SK-N-SH (cell line): ENCODE measurements around the gene CHERP. TPM values are rescaled to one million over a fixed set of nuclear protein-coding genes. Genes with fewer than 3 reads are reported as not detected.

ENCODE experiments used
- CTCF ChIA-PET: fragments of 300-600, 350-600 bp; formaldehyde crosslinking; extraction: SDS; loops from one replicate; lab custom pipeline; 2021; lab: Yijun Ruan, JAX
- POLR2A ChIA-PET: fragments of 350-600 bp; sonication (Branson Sonifier 250); formaldehyde crosslinking; extraction: SDS; loops from one replicate; lab custom pipeline; 2020; ENCODE audit warnings: antibody characterized with exemption, inconsistent platforms; lab: Yijun Ruan, JAX
- DNase-seq: peaks from one replicate; pipeline ENCODE4 v3.0.0; 2012
- H2AFZ ChIP-seq: fragments of 200-600 bp; sonication (generic); 2 replicates; pipeline ENCODE4 v1.8.1; 2016; ENCODE audit warnings: antibody characterized with exemption, mild to moderate bottlenecking, low read depth
- H3F3A ChIP-seq: fragments of 200-600 bp; sonication (generic); replicated peaks from 2 replicates; pipeline ENCODE3; 2016; ENCODE audit warnings: antibody characterized with exemption, mild to moderate bottlenecking; ENCODE audit not compliant: insufficient read depth
- H3K27ac ChIP-seq, 2 experiments: fragments of 200-500 bp in 1 of 2; fragments of 200-600 bp in 1 of 2; sonication (Bioruptor generic) in 1 of 2; sonication (generic), shearing (Covaris generic) in 1 of 2; 2 replicates each; pipeline versions ENCODE4 v1.5.1 to v1.6.1; 2014 to 2016; ENCODE audit warnings: low read depth in 2 of 2, inconsistent platforms in 1 of 2, low read length in 1 of 2, mild to moderate bottlenecking in 1 of 2, mixed read lengths in 1 of 2
- H3K27me3 ChIP-seq: fragments of 200-600 bp; sonication (generic), shearing (Covaris generic); 2 replicates; pipeline ENCODE4 v1.6.1; 2016; ENCODE audit warnings: mixed run types; ENCODE audit not compliant: insufficient read depth
- H3K36me3 ChIP-seq, 2 experiments: fragments of 200-500 bp in 1 of 2; fragments of 200-600 bp in 1 of 2; sonication (Bioruptor generic) in 1 of 2; sonication (generic) in 1 of 2; replicated peaks in 1 of 2; 2 replicates each; pipeline versions ENCODE3 to v1.5.1; 2014 to 2016; ENCODE audit warnings: low read length in 1 of 2, mild to moderate bottlenecking in 1 of 2; ENCODE audit not compliant: insufficient read depth in 2 of 2, control insufficient read depth in 1 of 2
- H3K4me1 ChIP-seq, 2 experiments: fragments of 200-500 bp in 1 of 2; fragments of 200-600 bp in 1 of 2; sonication (Bioruptor generic) in 1 of 2; sonication (generic), shearing (Covaris generic) in 1 of 2; 2 replicates each; pipeline versions ENCODE4 v1.5.1 to v1.6.1; 2014 to 2016; ENCODE audit warnings: low read depth in 1 of 2, low read length in 1 of 2, mixed run types in 1 of 2; ENCODE audit not compliant: insufficient read depth in 2 of 2, control insufficient read depth in 1 of 2
- H3K4me2 ChIP-seq: fragments of 200-600 bp; sonication (generic), shearing (Covaris generic); 2 replicates; pipeline ENCODE4 v1.6.1; 2017; ENCODE audit warnings: mixed run types
- H3K4me3 ChIP-seq, 2 experiments: fragments of 200-500 bp in 1 of 2; fragments of 200-600 bp in 1 of 2; sonication (Bioruptor generic) in 1 of 2; sonication (generic), shearing (Covaris generic) in 1 of 2; 2 replicates each; pipeline versions ENCODE4 v1.5.1 to v1.8.1; 2014 to 2016; ENCODE audit warnings: low read depth in 2 of 2, inconsistent platforms in 1 of 2, low read length in 1 of 2, mild to moderate bottlenecking in 1 of 2, mixed read lengths in 1 of 2, moderate library complexity in 1 of 2
- H3K79me2 ChIP-seq: fragments of 200-600 bp; sonication (generic); 2 replicates; pipeline ENCODE4 v1.8.1; 2017; ENCODE audit warnings: mild to moderate bottlenecking; ENCODE audit not compliant: insufficient read depth
- H3K9ac ChIP-seq: fragments of 200-600 bp; sonication (generic); 2 replicates; pipeline ENCODE4 v1.6.1; 2017; ENCODE audit warnings: mixed run types
- H3K9me2 ChIP-seq: fragments of 200-600 bp; sonication (generic); 2 replicates; pipeline ENCODE4 v1.6.1; 2017; ENCODE audit warnings: mixed run types
- H3K9me3 ChIP-seq: fragments of 200-600 bp; sonication (generic); 2 replicates; pipeline ENCODE4 v1.6.1; 2017; ENCODE audit warnings: mixed run types, mild to moderate bottlenecking, moderate library complexity
- H4K20me1 ChIP-seq: fragments of 200-600 bp; sonication (generic); 2 replicates; pipeline ENCODE4 v1.6.1; 2017; ENCODE audit warnings: mild to moderate bottlenecking, mixed run types; ENCODE audit not compliant: insufficient read depth
- CTCF ChIP-seq: fragments of 200-600 bp; sonication (generic); IDR thresholded peaks from 2 replicates; pipeline ENCODE4 v1.6.1; 2017; ENCODE audit warnings: antibody characterized with exemption, mild to moderate bottlenecking, moderate library complexity
- EP300 ChIP-seq, 2 experiments: IDR thresholded peaks; 2 replicates each; pipeline versions ENCODE4 v1.4.0 to v1.6.1; 2012; ENCODE audit warnings: borderline replicate concordance in 1 of 2, low read depth in 1 of 2, low read length in 1 of 2
- EZH2phosphoT487 ChIP-seq: fragments of 200-600 bp; sonication (generic); IDR thresholded peaks from 2 replicates; pipeline ENCODE4 v1.6.1; 2017; ENCODE audit warnings: low read depth, mixed run types, mild to moderate bottlenecking, antibody characterized with exemption, moderate library complexity, borderline replicate concordance
- FOXM1 ChIP-seq: IDR thresholded peaks from 2 replicates; pipeline ENCODE4 v1.4.0; 2012; ENCODE audit warnings: low read depth, mild to moderate bottlenecking
- GATA2 ChIP-seq: sonication (generic); formaldehyde crosslinking; IDR thresholded peaks from 2 replicates; pipeline ENCODE4 v1.5.0; 2020; ENCODE audit warnings: mild to moderate bottlenecking, missing genetic modification reagents
- MAX ChIP-seq: IDR thresholded peaks from 2 replicates; pipeline ENCODE4 v1.4.0; 2012; ENCODE audit warnings: low read depth
- RFX5 ChIP-seq: IDR thresholded peaks from 2 replicates; pipeline ENCODE4 v1.6.1; 2012; ENCODE audit warnings: mild to moderate bottlenecking, improper control_type of control experiment, low read length
- SIN3A ChIP-seq: IDR thresholded peaks from 2 replicates; pipeline ENCODE4 v1.6.1; 2012; ENCODE audit warnings: low read depth, mild to moderate bottlenecking, low read length, moderate library complexity, borderline replicate concordance
- USF1 ChIP-seq: IDR thresholded peaks from 2 replicates; pipeline ENCODE4 v1.4.0; 2012; ENCODE audit warnings: low read depth, borderline replicate concordance
- YY1 ChIP-seq: IDR thresholded peaks from 2 replicates; pipeline ENCODE4 v1.4.0; 2012; ENCODE audit warnings: low read depth, mild to moderate bottlenecking
- WGBS: methylation state at CpG from one replicate; pipeline ENCODE4 v1.1.6; 2017; ENCODE audit warnings: low lambda C conversion rate; 5-methylcytosine and 5-hydroxymethylcytosine counted together
- polyA plus RNA-seq, 3 experiments: library from polyadenylated mRNA; depleted of rRNA; stranded (reverse); fragments of >200 nt; gene quantifications; 2 replicates each; pipeline ENCODE4 v1.2.3, GENCODE V29; 2012

CHERP gene
- polyA plus RNA-seq, 1 of the 3 experiments (the other 2 are of a cell fraction), result 16.8 TPM

GRCh38 chr19:16536130-16536529 is 6.1 kb downstream of the CHERP start:
- Histone ChIP-seq H3F3A (no peaks in the 10 kb centered on the region), H3K27me3 (no peaks in the 10 kb centered on the region), H3K36me3 (peaks cover 25 to 53% of the 10 kb centered on the region in 2 experiments), H3K27ac (no peak overlapping the region), H3K4me3 (no peak overlapping the region), H3K4me1 (peaks cover 6 to 7% of the 10 kb centered on the region in 2 experiments; a peak in 2 of 4 replicates), H3K9me2 (no peaks in the 10 kb centered on the region), H3K9ac (no peak overlapping the region), H2AFZ (no peak overlapping the region), H3K79me2 (peaks cover 80% of the 10 kb centered on the region), H4K20me1 (peaks cover 65% of the 10 kb centered on the region), H3K9me3 (no peaks in the 10 kb centered on the region), H3K4me2 (no peak overlapping the region)
- DNase-seq, result peak; percentile 37
- TF ChIP-seq EZH2phosphoT487, result no peak
- TF ChIP-seq MAX, result no peak
- no peak for TF ChIP-seq USF1
- no peak for TF ChIP-seq YY1
- TF ChIP-seq GATA2 (CRISPR knock-in tag), result no peak
- TF ChIP-seq CTCF, result no peak
- TF ChIP-seq FOXM1, result no peak
- ChIA-PET CTCF (no interaction called here), POLR2A (interaction anchor here (1.2 kb wide), 1 partner anchor 18 kb away, joined by 5 read pairs; no protein-coding TSS in a partner anchor)
- 90% methylated on average over 8 of the region's 9 CpGs for WGBS

GRCh38 chr19:16535381-16535780 is 6.9 kb downstream of the CHERP start:
- ChIA-PET CTCF (interaction anchor here (1.2 kb wide), 1 partner anchor 18 kb away, joined by 3 read pairs; no protein-coding TSS in a partner anchor), POLR2A (interaction anchor here (1.2 kb wide), 1 partner anchor 17 kb away, joined by 5 read pairs; no protein-coding TSS in a partner anchor)
- Histone ChIP-seq H3K9me2 (no peaks in the 10 kb centered on the region), H4K20me1 (peaks cover 57% of the 10 kb centered on the region), H3K9ac (no peak overlapping the region), H3K9me3 (no peaks in the 10 kb centered on the region), H3K4me3 (no peak overlapping the region), H3K27me3 (no peaks in the 10 kb centered on the region), H3K4me1 (peaks cover 0 to 2% of the 10 kb centered on the region in 2 experiments; a peak in 2 of 4 replicates), H3K4me2 (no peak overlapping the region), H2AFZ (no peak overlapping the region), H3K36me3 (peaks cover 21 to 61% of the 10 kb centered on the region in 2 experiments), H3K79me2 (peaks cover 73% of the 10 kb centered on the region), H3F3A (no peaks in the 10 kb centered on the region), H3K27ac (no peak overlapping the region)
- TF ChIP-seq EP300 (IDR thresholded peaks at IDR 0.05; ENCODE audit: borderline replicate concordance in 1 of 2, low read depth in 1 of 2, low read length in 1 of 2) (no peak), RFX5 (no peak), SIN3A (no peak)
- no peak for DNase-seq
- WGBS, result 94% methylated on average over 6 of the region's 18 CpGs
